Measurements from ENCODE around the gene ZC2HC1B.
A peak's percentile ranks its signal among the peaks of the same experiment; 100 is the strongest.

ZC2HC1B gene

GRCh38 chr6:143836150-143836549, 28.1 kb upstream of the ZC2HC1B start:
- no peaks in the 10 kb centered on the region for H3K4me1 ChIP-seq
- TF ChIP-seq, protein P1, sequence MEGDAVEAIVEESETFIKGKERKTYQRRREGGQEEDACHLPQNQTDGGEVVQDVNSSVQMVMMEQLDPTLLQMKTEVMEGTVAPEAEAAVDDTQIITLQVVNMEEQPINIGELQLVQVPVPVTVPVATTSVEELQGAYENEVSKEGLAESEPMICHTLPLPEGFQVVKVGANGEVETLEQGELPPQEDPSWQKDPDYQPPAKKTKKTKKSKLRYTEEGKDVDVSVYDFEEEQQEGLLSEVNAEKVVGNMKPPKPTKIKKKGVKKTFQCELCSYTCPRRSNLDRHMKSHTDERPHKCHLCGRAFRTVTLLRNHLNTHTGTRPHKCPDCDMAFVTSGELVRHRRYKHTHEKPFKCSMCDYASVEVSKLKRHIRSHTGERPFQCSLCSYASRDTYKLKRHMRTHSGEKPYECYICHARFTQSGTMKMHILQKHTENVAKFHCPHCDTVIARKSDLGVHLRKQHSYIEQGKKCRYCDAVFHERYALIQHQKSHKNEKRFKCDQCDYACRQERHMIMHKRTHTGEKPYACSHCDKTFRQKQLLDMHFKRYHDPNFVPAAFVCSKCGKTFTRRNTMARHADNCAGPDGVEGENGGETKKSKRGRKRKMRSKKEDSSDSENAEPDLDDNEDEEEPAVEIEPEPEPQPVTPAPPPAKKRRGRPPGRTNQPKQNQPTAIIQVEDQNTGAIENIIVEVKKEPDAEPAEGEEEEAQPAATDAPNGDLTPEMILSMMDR (IDR thresholded peaks at IDR 0.05; ENCODE audit: low read depth, low read length), result no peak
- peaks cover 2% of the 10 kb centered on the region for H3K27me3 ChIP-seq
- no peaks in the 10 kb centered on the region for H3K9me3 ChIP-seq
- DNase-seq, result no peak
- H3K4me3 ChIP-seq (ENCODE audit: low read depth, low read length), result no peak overlapping the region
- no peaks in the 10 kb centered on the region for H3K36me3 ChIP-seq

DNA sequence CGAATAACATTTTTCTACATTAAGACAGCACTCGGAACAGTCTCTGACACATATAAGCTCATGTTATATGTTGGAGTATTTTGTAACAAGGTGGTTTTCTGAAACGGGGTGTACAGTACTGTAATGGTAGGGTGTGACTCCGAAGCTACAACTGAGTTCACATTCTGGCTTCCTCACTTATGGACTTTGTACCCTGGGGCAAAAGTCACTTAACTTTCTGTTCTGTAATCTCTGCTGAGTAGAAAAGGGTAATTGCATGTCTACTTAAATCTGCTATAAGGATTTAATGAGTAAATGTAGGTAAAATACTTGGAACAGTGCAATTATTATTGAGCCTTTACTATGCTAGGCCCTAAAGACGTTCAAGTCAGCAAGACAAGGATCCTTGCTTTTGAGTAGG, 25.9 kb upstream of the ZC2HC1B start:
- H3K4me1 ChIP-seq, result no peaks in the 10 kb centered on the region
- DNase-seq, result no peak
- no peak overlapping the region for H3K4me3 ChIP-seq (ENCODE audit: low read depth, low read length)
- H3K27me3 ChIP-seq, result peaks cover 2% of the 10 kb centered on the region
- H3K9me3 ChIP-seq, result no peaks in the 10 kb centered on the region
- TF ChIP-seq, protein P1 (IDR thresholded peaks at IDR 0.05; ENCODE audit: low read depth, low read length), result no peak
- H3K36me3 ChIP-seq, result no peaks in the 10 kb centered on the region

GRCh38 chr6:143839196-143839595, 25.1 kb upstream of the ZC2HC1B start:
- DNase-seq, result no peak
- Histone ChIP-seq H3K27me3 (peaks cover 2% of the 10 kb centered on the region), H3K36me3 (no peaks in the 10 kb centered on the region), H3K4me3 (ENCODE audit: low read depth, low read length) (no peak overlapping the region), H3K4me1 (no peaks in the 10 kb centered on the region), H3K9me3 (no peaks in the 10 kb centered on the region)
- TF ChIP-seq, protein P1 (IDR thresholded peaks at IDR 0.05; ENCODE audit: low read depth, low read length), result no peak

- Histone ChIP-seq H3K27me3 (peaks cover 2% of the 10 kb centered on the region; the same call in 1 of the 2 replicates), H3K4me3 (ENCODE audit: low read depth, low read length) (no peak overlapping the region), H3K4me1 (no peaks in the 10 kb centered on the region), H3K36me3 (peaks cover 14% of the 10 kb centered on the region), H3K9me3 (no peaks in the 10 kb centered on the region)
- DNase-seq, result no peak
- TF ChIP-seq, protein P1 (IDR thresholded peaks at IDR 0.05; ENCODE audit: low read depth, low read length), result no peak
Observed at GRCh38 chr6:143840595-143841265, 23.5 kb upstream of the ZC2HC1B start.

GRCh38 chr6:143842461-143842901, 21.8 kb upstream of the ZC2HC1B start:
- DNase-seq, result no peak
- peaks cover 31% of the 10 kb centered on the region for H3K36me3 ChIP-seq
- H3K4me3 ChIP-seq (ENCODE audit: low read depth, low read length), result peak overlapping the region; percentile 98
- no peaks in the 10 kb centered on the region for H3K9me3 ChIP-seq
- TF ChIP-seq, protein P1 (IDR thresholded peaks at IDR 0.05; ENCODE audit: low read depth, low read length), result no peak
- H3K4me1 ChIP-seq, result no peaks in the 10 kb centered on the region
- no peaks in the 10 kb centered on the region for H3K27me3 ChIP-seq

GRCh38 chr6:143842902-143843676, 21.2 kb upstream of the ZC2HC1B start, which contains the start of gene LTV1:
Gene LTV1, plus strand, starts transcription at chr6:143843338. Its CDS starts 140 bp downstream, at chr6:143843478.
- TF ChIP-seq, protein P1 (IDR thresholded peaks at IDR 0.05; ENCODE audit: low read depth, low read length), result no peak
- Histone ChIP-seq H3K9me3 (no peaks in the 10 kb centered on the region), H3K36me3 (peaks cover 37% of the 10 kb centered on the region), H3K4me1 (no peaks in the 10 kb centered on the region), H3K27me3 (no peaks in the 10 kb centered on the region), H3K4me3 (ENCODE audit: low read depth, low read length) (peak within 1 kb of the TSS; percentile 98)
- peak; percentile 97 for DNase-seq
